SU-DHL-6 (cell line): Measurements from ENCODE around the gene PARP8.

ENCODE experiments used
- H2AFZ ChIP-seq: fragments of 200-600 bp; sonication (generic); 2 replicates; pipeline ENCODE4 v1.6.1; 2014; ENCODE audit warnings: low read depth, mild to moderate bottlenecking, moderate library complexity, mixed read lengths, antibody characterized with exemption, low read length; ENCODE audit not compliant: severe bottlenecking
- H3F3A ChIP-seq: fragments of 200-600 bp; shearing (Covaris generic); 2 replicates; pipeline ENCODE4 v1.6.0; 2016; ENCODE audit warnings: antibody characterized with exemption, mild to moderate bottlenecking; ENCODE audit not compliant: insufficient read depth
- H3K27ac ChIP-seq: fragments of 200-600 bp; sonication (generic); 2 replicates; pipeline ENCODE4 v1.5.1; 2016; ENCODE audit warnings: low read depth, mild to moderate bottlenecking, low read length, moderate library complexity, mixed read lengths
- H3K27me3 ChIP-seq: fragments of 200-600 bp; sonication (generic), shearing (Covaris generic); 2 replicates; pipeline ENCODE4 v1.6.0; 2014; ENCODE audit warnings: mild to moderate bottlenecking, low read length
- H3K36me3 ChIP-seq: fragments of 200-600 bp; sonication (generic); 2 replicates; pipeline ENCODE4 v1.6.1; 2014; ENCODE audit warnings: mild to moderate bottlenecking, low read length, mixed read lengths
- H3K4me2 ChIP-seq: fragments of 300-600, 200-600 bp; shearing (Covaris generic), sonication (generic); 2 replicates; pipeline ENCODE4 v1.6.0; 2014; ENCODE audit warnings: low read length, low read depth, mild to moderate bottlenecking; ENCODE audit not compliant: poor library complexity, severe bottlenecking
- H3K4me3 ChIP-seq: fragments of 200-600 bp; sonication (generic); 2 replicates; pipeline ENCODE4 v1.5.1; 2014; ENCODE audit warnings: antibody characterized with exemption, low read length, mild to moderate bottlenecking, mixed read lengths; ENCODE audit not compliant: insufficient read depth, poor library complexity, severe bottlenecking
- H3K79me2 ChIP-seq: fragments of 200-600 bp; sonication (generic); 2 replicates; pipeline ENCODE4 v1.6.1; 2014; ENCODE audit warnings: mild to moderate bottlenecking, low read length, moderate library complexity; ENCODE audit not compliant: insufficient read depth
- H3K9ac ChIP-seq: fragments of 200-600 bp; sonication (generic); 2 replicates; pipeline ENCODE4 v1.7.0; 2014; ENCODE audit warnings: mild to moderate bottlenecking, low read length
- H3K9me2 ChIP-seq: fragments of 200-600 bp; sonication (generic); replicated peaks from 2 replicates; pipeline ENCODE4 v1.6.1; 2014; ENCODE audit warnings: low read length; ENCODE audit not compliant: insufficient read depth
- H3K9me3 ChIP-seq: fragments of 200-600 bp; sonication (generic); 2 replicates; pipeline ENCODE4 v1.6.1; 2014; ENCODE audit warnings: low read length, mixed read lengths; ENCODE audit not compliant: insufficient read depth
- H4K20me1 ChIP-seq: fragments of 200-600 bp; sonication (generic); 2 replicates; pipeline ENCODE4 v1.6.1; 2014; ENCODE audit warnings: low read depth, mild to moderate bottlenecking, antibody characterized with exemption, low read length, moderate library complexity, mixed read lengths
- EZH2phosphoT487 ChIP-seq: fragments of 200-600 bp; sonication (generic), shearing (Covaris generic); conservative IDR thresholded peaks from 2 replicates; pipeline ENCODE4 v1.6.1; 2018; ENCODE audit warnings: mild to moderate bottlenecking, antibody characterized with exemption, low read length, moderate library complexity, mixed read lengths
- TF ChIP-seq, protein P1 (sequence below): fragments of 200-600 bp; sonication (generic); IDR thresholded peaks from one replicate; pipeline ENCODE4 v1.5.1; 2017; ENCODE audit warnings: antibody characterized with exemption, mild to moderate bottlenecking, low read length, moderate library complexity; ENCODE audit not compliant: insufficient read depth, poor library complexity, severe bottlenecking

The PARP8 gene

DNA sequence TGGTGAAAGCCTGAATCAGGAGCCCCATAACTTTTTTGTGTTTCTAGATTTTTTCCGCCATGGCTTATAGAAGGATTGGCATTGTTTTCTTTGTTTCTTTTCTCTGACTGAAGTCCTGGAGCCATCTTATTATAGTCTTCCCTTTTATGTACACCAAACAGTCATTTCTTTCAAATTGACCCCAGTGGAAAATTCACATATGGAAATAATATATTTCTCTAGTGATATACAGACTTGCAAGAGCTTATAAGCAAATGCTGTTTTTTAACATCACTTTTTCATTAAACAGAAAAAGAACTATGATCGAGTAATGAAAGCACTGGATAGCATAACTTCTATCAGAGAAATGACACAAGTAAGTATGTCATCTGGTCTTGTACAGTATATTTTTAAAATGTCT lies 155.6 kb downstream of the PARP8 start:
- Histone ChIP-seq H3F3A (no peaks in the 10 kb centered on the region), H3K9ac (no peak overlapping the region), H3K9me2 (no peaks in the 10 kb centered on the region), H3K4me2 (no peak overlapping the region), H3K4me3 (no peak overlapping the region), H3K9me3 (no peaks in the 10 kb centered on the region), H3K79me2 (no peaks in the 10 kb centered on the region), H3K27me3 (no peaks in the 10 kb centered on the region), H2AFZ (no peak overlapping the region), H3K36me3 (0 out of 2 replicates have a peak, but pooled peaks cover 6% of the 10 kb centered on the region), H4K20me1 (no peaks in the 10 kb centered on the region), H3K27ac (no peak overlapping the region)
- TF ChIP-seq, protein P1, sequence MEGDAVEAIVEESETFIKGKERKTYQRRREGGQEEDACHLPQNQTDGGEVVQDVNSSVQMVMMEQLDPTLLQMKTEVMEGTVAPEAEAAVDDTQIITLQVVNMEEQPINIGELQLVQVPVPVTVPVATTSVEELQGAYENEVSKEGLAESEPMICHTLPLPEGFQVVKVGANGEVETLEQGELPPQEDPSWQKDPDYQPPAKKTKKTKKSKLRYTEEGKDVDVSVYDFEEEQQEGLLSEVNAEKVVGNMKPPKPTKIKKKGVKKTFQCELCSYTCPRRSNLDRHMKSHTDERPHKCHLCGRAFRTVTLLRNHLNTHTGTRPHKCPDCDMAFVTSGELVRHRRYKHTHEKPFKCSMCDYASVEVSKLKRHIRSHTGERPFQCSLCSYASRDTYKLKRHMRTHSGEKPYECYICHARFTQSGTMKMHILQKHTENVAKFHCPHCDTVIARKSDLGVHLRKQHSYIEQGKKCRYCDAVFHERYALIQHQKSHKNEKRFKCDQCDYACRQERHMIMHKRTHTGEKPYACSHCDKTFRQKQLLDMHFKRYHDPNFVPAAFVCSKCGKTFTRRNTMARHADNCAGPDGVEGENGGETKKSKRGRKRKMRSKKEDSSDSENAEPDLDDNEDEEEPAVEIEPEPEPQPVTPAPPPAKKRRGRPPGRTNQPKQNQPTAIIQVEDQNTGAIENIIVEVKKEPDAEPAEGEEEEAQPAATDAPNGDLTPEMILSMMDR, result no peak
- no peak for TF ChIP-seq EZH2phosphoT487

DNA sequence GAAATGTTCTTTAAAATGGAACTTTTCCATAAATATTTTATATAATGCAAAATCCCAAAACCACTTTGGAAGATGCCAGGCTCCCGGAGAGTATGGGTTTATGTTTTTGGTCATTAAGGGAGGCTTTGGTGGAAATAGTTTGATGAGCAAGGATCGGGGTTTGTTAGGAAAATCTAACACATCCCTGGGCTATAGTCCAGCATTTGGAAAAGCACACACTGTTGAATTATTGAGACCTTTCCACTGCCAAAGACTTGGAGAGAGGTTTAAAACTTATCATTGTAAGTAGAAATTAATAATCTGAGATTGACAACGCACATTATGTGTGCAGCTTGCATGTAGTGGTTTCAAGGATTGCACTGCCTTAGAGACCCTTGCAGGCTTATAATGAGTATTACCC lies 156.3 kb downstream of the PARP8 start:
- no peak overlapping the region for H3K4me2 ChIP-seq
- H3K9me3 ChIP-seq, result no peaks in the 10 kb centered on the region
- H3K27me3 ChIP-seq, result no peaks in the 10 kb centered on the region
- H3K79me2 ChIP-seq, result no peaks in the 10 kb centered on the region
- H2AFZ ChIP-seq, result no peak overlapping the region
- no peaks in the 10 kb centered on the region for H3K9me2 ChIP-seq
- H4K20me1 ChIP-seq, result no peaks in the 10 kb centered on the region
- no peak overlapping the region for H3K27ac ChIP-seq
- no peaks in the 10 kb centered on the region for H3F3A ChIP-seq
- H3K9ac ChIP-seq, result no peak overlapping the region
- H3K36me3 ChIP-seq, result 0 out of 2 replicates have a peak, but pooled peaks cover 6% of the 10 kb centered on the region
- TF ChIP-seq, protein P1, result no peak
- no peak for TF ChIP-seq EZH2phosphoT487
- no peak overlapping the region for H3K4me3 ChIP-seq

GRCh38 chr5:50823568-50823967 lies 157.1 kb downstream of the PARP8 start:
- Histone ChIP-seq H3K4me3 (no peak overlapping the region), H3K9me2 (no peaks in the 10 kb centered on the region), H4K20me1 (no peaks in the 10 kb centered on the region), H2AFZ (no peak overlapping the region), H3K36me3 (0 out of 2 replicates have a peak, but pooled peaks cover 6% of the 10 kb centered on the region), H3K79me2 (no peaks in the 10 kb centered on the region), H3K9me3 (no peaks in the 10 kb centered on the region), H3K27ac (no peak overlapping the region), H3K4me2 (no peak overlapping the region), H3F3A (no peaks in the 10 kb centered on the region), H3K9ac (no peak overlapping the region), H3K27me3 (no peaks in the 10 kb centered on the region)
- TF ChIP-seq, protein P1, result no peak
- TF ChIP-seq EZH2phosphoT487, result no peak
